HepG2 (cell line): ENCODE results near the gene ZDHHC7. TPM values are rescaled to one million over a fixed set of nuclear protein-coding genes. Genes with fewer than 3 reads are reported as not detected.
A peak's percentile ranks its signal among the peaks of the same experiment; 100 is the strongest.

Source experiments
- AGO2 ChIP-seq: fragments of 200-400 bp; formaldehyde crosslinking; optimal IDR thresholded peaks from 2 replicates; pipeline ENCODE3; 2017; ENCODE audit warnings: mild to moderate bottlenecking, low read depth, low read length, moderate library complexity
- ARNT2 ChIP-seq: sonication (generic); formaldehyde crosslinking; IDR thresholded peaks from 2 replicates; pipeline ENCODE4 v1.8.0; 2022; ENCODE audit warnings: mild to moderate bottlenecking, low read depth, missing genetic modification reagents, moderate library complexity
- CC2D1A ChIP-seq: sonication (generic); formaldehyde crosslinking; IDR thresholded peaks from 2 replicates; pipeline ENCODE4 v1.8.1; 2023; ENCODE audit warnings: mild to moderate bottlenecking, missing genetic modification reagents
- FOXA3 ChIP-seq: IDR thresholded peaks from 2 replicates; pipeline ENCODE4 v1.6.1; 2016; ENCODE audit warnings: missing genetic modification reagents, missing compliant biosample characterization
- FOXM1 ChIP-seq: sonication (generic); formaldehyde crosslinking; IDR thresholded peaks from 2 replicates; pipeline ENCODE4 v1.5.0; 2020; ENCODE audit warnings: missing genetic modification reagents
- HOXA7 ChIP-seq: sonication (generic); formaldehyde crosslinking; IDR thresholded peaks from 2 replicates; pipeline ENCODE4 v1.8.1; 2022; ENCODE audit warnings: mild to moderate bottlenecking, missing genetic modification reagents, moderate library complexity
- KDM1A ChIP-seq: IDR thresholded peaks from 2 replicates; pipeline ENCODE4 v1.6.1; 2016; ENCODE audit warnings: missing compliant biosample characterization
- KDM3A ChIP-seq: IDR thresholded peaks from 2 replicates; pipeline ENCODE4 v1.6.1; 2018; ENCODE audit warnings: low read depth, missing compliant biosample characterization
- PPARG ChIP-seq: conservative IDR thresholded peaks from 2 replicates; pipeline ENCODE4 v1.6.1; 2016; ENCODE audit warnings: missing biosample characterization, missing genetic modification reagents
- RARA ChIP-seq: IDR thresholded peaks from 2 replicates; pipeline ENCODE4 v1.6.1; 2016; ENCODE audit warnings: missing genetic modification reagents, missing compliant biosample characterization
- SIN3B ChIP-seq: fragments of 150-350 bp; IDR thresholded peaks from 2 replicates; pipeline ENCODE4 v1.6.1; 2014; ENCODE audit warnings: low read length
- STAT5B ChIP-seq: sonication (generic); formaldehyde crosslinking; IDR thresholded peaks from 2 replicates; pipeline ENCODE4 v1.4.0; 2020; ENCODE audit warnings: missing genetic modification reagents
- U2AF1 ChIP-seq: fragments of 200-400 bp; formaldehyde crosslinking; optimal IDR thresholded peaks from 2 replicates; pipeline ENCODE3; 2017; ENCODE audit warnings: mild to moderate bottlenecking, low read depth, low read length
- ZNF253 ChIP-seq: sonication (generic); formaldehyde crosslinking; IDR thresholded peaks from 2 replicates; pipeline ENCODE4 v1.8.0; 2022; ENCODE audit warnings: mild to moderate bottlenecking, missing genetic modification reagents, borderline replicate concordance
- ZNF382 ChIP-seq: sonication (generic); formaldehyde crosslinking; IDR thresholded peaks from 2 replicates; pipeline ENCODE4 v1.5.0; 2020; ENCODE audit warnings: missing genetic modification reagents, mild to moderate bottlenecking, borderline replicate concordance
- ZNF432 ChIP-seq: sonication (generic); formaldehyde crosslinking; IDR thresholded peaks from 2 replicates; pipeline ENCODE4 v1.5.0; 2020; ENCODE audit warnings: missing genetic modification reagents, mild to moderate bottlenecking, borderline replicate concordance
- ZNF44 ChIP-seq: sonication (generic); formaldehyde crosslinking; IDR thresholded peaks from 2 replicates; pipeline ENCODE4 v1.5.1; 2020; ENCODE audit warnings: mild to moderate bottlenecking, missing genetic modification reagents
- ZNF441 ChIP-seq: sonication (generic); formaldehyde crosslinking; IDR thresholded peaks from 2 replicates; pipeline ENCODE4 v1.7.0; 2021; ENCODE audit warnings: missing genetic modification reagents, borderline replicate concordance
- ZNF468 ChIP-seq: sonication (generic); formaldehyde crosslinking; IDR thresholded peaks from 2 replicates; pipeline ENCODE4 v1.8.0; 2022; ENCODE audit warnings: mild to moderate bottlenecking, moderate library complexity, missing genetic modification reagents
- ZNF615 ChIP-seq: sonication (generic); formaldehyde crosslinking; IDR thresholded peaks from 2 replicates; pipeline ENCODE4 v1.5.0; 2020; ENCODE audit warnings: mild to moderate bottlenecking, missing genetic modification reagents, borderline replicate concordance
- ZNF747 ChIP-seq: sonication (generic); formaldehyde crosslinking; IDR thresholded peaks from 2 replicates; pipeline ENCODE4 v1.8.1; 2023; ENCODE audit warnings: missing genetic modification reagents, mild to moderate bottlenecking, borderline replicate concordance
- ZNF761 ChIP-seq: sonication (generic); formaldehyde crosslinking; conservative IDR thresholded peaks from 2 replicates; pipeline ENCODE4 v1.4.0; 2020; ENCODE audit warnings: mild to moderate bottlenecking, missing genetic modification reagents
- polyA plus RNA-seq, 8 experiments: library from polyadenylated mRNA; depleted of rRNA in 3 of 8; stranded (reverse) in 7 of 8; unstranded in 1 of 8; fragments of >200 nt; fragmentation: Illumina TruSeq in 4 of 8; extraction: Trizol in 4 of 8; gene quantifications; 2 replicates each; pipeline versions ENCODE4 v1.2.1 to v1.2.3, GENCODE V29; 2011 to 2016; ENCODE audit warnings: low read depth in 4 of 8, missing spikeins in 1 of 8, mixed read lengths in 1 of 8; ENCODE audit not compliant: insufficient read depth in 1 of 8
- total RNA-seq, 5 experiments: library from RNA; depleted of rRNA; stranded (reverse); fragments of >200 nt; fragmentation: Illumina TruSeq; extraction: Trizol; gene quantifications; 2 replicates each; pipeline ENCODE4 v1.2.3, GENCODE V29; 2016; ENCODE audit warnings: low read depth in 1 of 5
- TF ChIP-seq, protein P1 (sequence below): IDR thresholded peaks from 2 replicates; pipeline ENCODE4 v1.6.1; 2012; ENCODE audit warnings: low read depth, low read length, improper control_type of control experiment
- TF ChIP-seq, protein P2 (sequence below): IDR thresholded peaks from 2 replicates; pipeline ENCODE4 v1.6.1; 2016; ENCODE audit warnings: low read depth, borderline replicate concordance
- TF ChIP-seq, protein P3 (sequence below), 2 experiments: IDR thresholded peaks; 2 replicates each; pipeline ENCODE4 v1.6.1; 2011 to 2012; ENCODE audit warnings: low read length in 2 of 2, borderline replicate concordance in 1 of 2, low read depth in 1 of 2, mild to moderate bottlenecking in 1 of 2, moderate library complexity in 1 of 2

The ZDHHC7 gene
- total and polyA plus RNA-seq, 2 of the 13 experiments (the other 11 are each of a cell fraction or from before 2014, with no cell fraction given): 46.8 to 67.6 TPM

DNA sequence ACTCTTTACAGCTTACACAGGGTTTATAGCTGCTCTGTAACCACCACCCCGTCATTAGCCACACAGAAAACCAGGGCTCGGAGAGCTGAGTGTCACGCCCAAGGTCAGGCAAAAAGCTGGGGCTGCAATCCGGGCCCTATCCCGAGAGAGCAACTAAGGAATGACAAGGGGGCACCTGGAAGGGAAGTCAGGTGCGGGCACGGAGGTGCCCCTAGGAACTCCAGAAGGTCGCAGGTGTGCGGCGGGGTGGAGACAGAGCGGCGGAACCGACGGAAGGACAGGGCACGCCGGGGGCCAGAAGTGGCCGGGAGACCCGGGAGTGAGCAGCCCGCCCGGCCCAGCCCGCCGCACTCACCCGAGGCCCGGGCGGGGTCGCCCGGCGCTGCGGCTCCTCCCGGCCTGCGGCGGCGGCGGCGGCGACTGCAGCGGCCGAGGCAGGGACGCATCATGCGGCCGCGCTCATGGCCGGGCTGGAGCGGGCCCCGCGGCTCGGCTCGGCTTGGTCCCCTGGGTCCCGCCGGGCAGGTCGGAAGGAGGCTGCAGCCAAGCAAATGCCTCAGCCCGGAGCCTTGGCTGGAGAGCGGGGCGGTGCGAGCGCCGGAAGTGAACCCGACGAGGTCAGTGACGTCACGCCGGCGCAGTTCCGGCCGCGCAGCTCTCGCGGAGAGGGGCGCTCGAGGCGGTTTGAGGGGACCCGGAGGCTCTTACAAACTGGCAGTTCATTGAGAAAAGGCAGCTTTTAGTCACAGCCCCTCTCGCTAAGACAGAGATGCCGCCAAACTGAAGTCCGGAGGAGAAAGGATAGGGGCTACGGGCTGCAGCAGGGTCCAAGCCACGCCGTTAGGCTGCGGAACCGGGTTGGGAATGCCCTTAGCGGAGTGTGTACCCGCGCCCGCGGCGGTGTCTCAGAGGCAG, at the start of gene ZDHHC7 (continued):
- TF ChIP-seq, protein P1, sequence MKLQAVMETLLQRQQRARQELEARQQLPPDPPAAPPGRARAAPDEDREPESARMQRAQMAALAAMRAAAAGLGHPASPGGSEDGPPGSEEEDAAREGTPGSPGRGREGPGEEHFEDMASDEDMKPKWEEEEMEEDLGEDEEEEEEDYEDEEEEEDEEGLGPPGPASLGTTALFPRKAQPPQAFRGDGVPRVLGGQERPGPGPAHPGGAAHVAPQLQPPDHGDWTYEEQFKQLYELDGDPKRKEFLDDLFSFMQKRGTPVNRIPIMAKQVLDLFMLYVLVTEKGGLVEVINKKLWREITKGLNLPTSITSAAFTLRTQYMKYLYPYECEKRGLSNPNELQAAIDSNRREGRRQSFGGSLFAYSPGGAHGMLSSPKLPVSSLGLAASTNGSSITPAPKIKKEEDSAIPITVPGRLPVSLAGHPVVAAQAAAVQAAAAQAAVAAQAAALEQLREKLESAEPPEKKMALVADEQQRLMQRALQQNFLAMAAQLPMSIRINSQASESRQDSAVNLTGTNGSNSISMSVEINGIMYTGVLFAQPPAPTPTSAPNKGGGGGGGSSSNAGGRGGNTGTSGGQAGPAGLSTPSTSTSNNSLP: no peak
- TF ChIP-seq SIN3B (0 out of 2 replicates have a peak, but pooled peaks have one; percentile 16), KDM3A (CRISPR knock-in tag) (no peak), ZNF468 (CRISPR knock-in tag) (no peak), AGO2 (peak; percentile 28), CC2D1A (CRISPR knock-in tag) (no peak), FOXM1 (CRISPR knock-in tag) (no peak), ZNF44 (CRISPR knock-in tag) (peak; percentile 57; the same call in 1 of the 2 replicates), RARA (CRISPR knock-in tag) (peak; percentile 24; the same call in 1 of the 2 replicates), PPARG (CRISPR knock-in tag) (0 out of 2 replicates have a peak, but pooled peaks have one; percentile 40), STAT5B (CRISPR knock-in tag) (0 out of 2 replicates have a peak, but pooled peaks have one; percentile 18), ZNF382 (CRISPR knock-in tag) (no peak), KDM1A (CRISPR knock-in tag) (no peak), ZNF432 (CRISPR knock-in tag) (no peak), HOXA7 (CRISPR knock-in tag) (no peak), ZNF615 (CRISPR knock-in tag) (no peak), U2AF1 (no peak), ARNT2 (CRISPR knock-in tag) (peak; percentile 76; the same call in 1 of the 2 replicates), ZNF761 (CRISPR knock-in tag) (peak; percentile 94), ZNF441 (peak; percentile 61; the same call in 1 of the 2 replicates), ZNF253 (CRISPR knock-in tag) (no peak), ZNF747 (CRISPR knock-in tag) (peak; percentile 75; the same call in 1 of the 2 replicates), FOXA3 (CRISPR knock-in tag) (peak; percentile 56; the same call in 1 of the 2 replicates)
- TF ChIP-seq, protein P2, sequence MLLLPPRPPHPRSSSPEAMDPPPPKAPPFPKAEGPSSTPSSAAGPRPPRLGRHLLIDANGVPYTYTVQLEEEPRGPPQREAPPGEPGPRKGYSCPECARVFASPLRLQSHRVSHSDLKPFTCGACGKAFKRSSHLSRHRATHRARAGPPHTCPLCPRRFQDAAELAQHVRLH (CRISPR knock-in tag): no peak; the same call in 1 of the 2 replicates
- TF ChIP-seq, protein P3, sequence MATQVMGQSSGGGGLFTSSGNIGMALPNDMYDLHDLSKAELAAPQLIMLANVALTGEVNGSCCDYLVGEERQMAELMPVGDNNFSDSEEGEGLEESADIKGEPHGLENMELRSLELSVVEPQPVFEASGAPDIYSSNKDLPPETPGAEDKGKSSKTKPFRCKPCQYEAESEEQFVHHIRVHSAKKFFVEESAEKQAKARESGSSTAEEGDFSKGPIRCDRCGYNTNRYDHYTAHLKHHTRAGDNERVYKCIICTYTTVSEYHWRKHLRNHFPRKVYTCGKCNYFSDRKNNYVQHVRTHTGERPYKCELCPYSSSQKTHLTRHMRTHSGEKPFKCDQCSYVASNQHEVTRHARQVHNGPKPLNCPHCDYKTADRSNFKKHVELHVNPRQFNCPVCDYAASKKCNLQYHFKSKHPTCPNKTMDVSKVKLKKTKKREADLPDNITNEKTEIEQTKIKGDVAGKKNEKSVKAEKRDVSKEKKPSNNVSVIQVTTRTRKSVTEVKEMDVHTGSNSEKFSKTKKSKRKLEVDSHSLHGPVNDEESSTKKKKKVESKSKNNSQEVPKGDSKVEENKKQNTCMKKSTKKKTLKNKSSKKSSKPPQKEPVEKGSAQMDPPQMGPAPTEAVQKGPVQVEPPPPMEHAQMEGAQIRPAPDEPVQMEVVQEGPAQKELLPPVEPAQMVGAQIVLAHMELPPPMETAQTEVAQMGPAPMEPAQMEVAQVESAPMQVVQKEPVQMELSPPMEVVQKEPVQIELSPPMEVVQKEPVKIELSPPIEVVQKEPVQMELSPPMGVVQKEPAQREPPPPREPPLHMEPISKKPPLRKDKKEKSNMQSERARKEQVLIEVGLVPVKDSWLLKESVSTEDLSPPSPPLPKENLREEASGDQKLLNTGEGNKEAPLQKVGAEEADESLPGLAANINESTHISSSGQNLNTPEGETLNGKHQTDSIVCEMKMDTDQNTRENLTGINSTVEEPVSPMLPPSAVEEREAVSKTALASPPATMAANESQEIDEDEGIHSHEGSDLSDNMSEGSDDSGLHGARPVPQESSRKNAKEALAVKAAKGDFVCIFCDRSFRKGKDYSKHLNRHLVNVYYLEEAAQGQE (IDR thresholded peaks at IDR 0.05; ENCODE audit: borderline replicate concordance in 1 of 2, low read depth in 1 of 2, low read length in 2 of 2): no peak
